ENCODE measurements around the gene HOXA4. TPM values are rescaled to one million over a fixed set of nuclear protein-coding genes. Genes with fewer than 3 reads are reported as not detected.

Gene HOXA4
- total and polyA plus RNA-seq, 8 donors: 0.55 to 17.0 (median 4.2) TPM

- no peaks in the 10 kb centered on the region for H3K9me3 ChIP-seq
- no peak for TF ChIP-seq POLR2A (IDR thresholded peaks at IDR 0.05)
- TF ChIP-seq EP300 (IDR thresholded peaks at IDR 0.05): no peak
- TF ChIP-seq POLR2AphosphoS5 (IDR thresholded peaks at IDR 0.05): no peak
- no peak for TF ChIP-seq CTCF (IDR thresholded peaks at IDR 0.05)
- H3K4me3 ChIP-seq: peak overlapping the region; percentile 41 to 81 (median 52)
- H3K27ac ChIP-seq: peak overlapping the region; percentile 72 to 99 (median 94)
- WGBS, 5 donors: 42 to 70% (median 55%) methylated on average over 8 of the region's 8 CpGs
- intact Hi-C loops (cut with DNase I; ENCODE audit: low total_unique reads): no loop called here
- peak in 1 of 2 donors; percentile 61 for DNase-seq
- peaks cover 8 to 53% (median 33%) of the 10 kb centered on the region in 4 donors for H3K4me1 ChIP-seq
- H3K27me3 ChIP-seq: peaks cover 0 to 99% (median 75%) of the 10 kb centered on the region in 3 donors
- H3K36me3 ChIP-seq: no peaks in the 10 kb centered on the region
Observed at GRCh38 chr7:27100694-27101170, 29.8 kb downstream of the HOXA4 start.

GRCh38 chr7:27099453-27100370 lies 30.8 kb downstream of the HOXA4 start:
- DNase-seq: peak in 1 of 2 donors; percentile 22
- TF ChIP-seq POLR2AphosphoS5 (IDR thresholded peaks at IDR 0.05): no peak
- TF ChIP-seq EP300 (IDR thresholded peaks at IDR 0.05): no peak
- TF ChIP-seq CTCF (IDR thresholded peaks at IDR 0.05): no peak
- no peak for TF ChIP-seq POLR2A (IDR thresholded peaks at IDR 0.05)
- H3K36me3 ChIP-seq: no peaks in the 10 kb centered on the region
- peaks cover 0 to 99% (median 78%) of the 10 kb centered on the region in 3 donors for H3K27me3 ChIP-seq
- H3K9me3 ChIP-seq: no peaks in the 10 kb centered on the region
- peaks cover 8 to 44% (median 30%) of the 10 kb centered on the region in 4 donors for H3K4me1 ChIP-seq
- H3K27ac ChIP-seq: peak overlapping the region in 4 of 5 donors; percentile 86 to 99 (median 95)
- H3K4me3 ChIP-seq: peak overlapping the region in 3 of 4 donors; percentile 69 to 81 (median 72)
- intact Hi-C loops (cut with DNase I; ENCODE audit: low total_unique reads): no loop called here
- 48 to 61% (median 57%) methylated on average over 8 of the region's 8 CpGs for WGBS, 5 donors

GRCh38 chr7:27098578-27099451 lies 31.7 kb downstream of the HOXA4 start:
- peak overlapping the region; percentile 69 to 81 (median 72) for H3K4me3 ChIP-seq
- H3K9me3 ChIP-seq: no peaks in the 10 kb centered on the region
- intact Hi-C loops (cut with DNase I; ENCODE audit: low total_unique reads): no loop called here
- 10 to 31% (median 17%) methylated on average over 38 of the region's 38 CpGs for WGBS, 5 donors
- TF ChIP-seq POLR2AphosphoS5 (IDR thresholded peaks at IDR 0.05) (peak; percentile 27 to 51 (median 40)), CTCF (IDR thresholded peaks at IDR 0.05) (no peak)
- peak in 1 of 2 donors; percentile 88 for DNase-seq
- H3K4me1 ChIP-seq: peaks cover 8 to 42% (median 28%) of the 10 kb centered on the region in 4 donors
- no peaks in the 10 kb centered on the region for H3K36me3 ChIP-seq
- peaks cover 0 to 99% (median 77%) of the 10 kb centered on the region in 3 donors for H3K27me3 ChIP-seq
- H3K27ac ChIP-seq: peak overlapping the region; percentile 57 to 99 (median 94)
